Measurements from ENCODE around the gene RNF220. TPM values are rescaled to one million over a fixed set of nuclear protein-coding genes. Genes with fewer than 3 reads are reported as not detected.

The RNF220 gene
- total RNA-seq, 3 donors from 2014 or later, result 61.9 to 83.9 (median 72.7) TPM

DNA sequence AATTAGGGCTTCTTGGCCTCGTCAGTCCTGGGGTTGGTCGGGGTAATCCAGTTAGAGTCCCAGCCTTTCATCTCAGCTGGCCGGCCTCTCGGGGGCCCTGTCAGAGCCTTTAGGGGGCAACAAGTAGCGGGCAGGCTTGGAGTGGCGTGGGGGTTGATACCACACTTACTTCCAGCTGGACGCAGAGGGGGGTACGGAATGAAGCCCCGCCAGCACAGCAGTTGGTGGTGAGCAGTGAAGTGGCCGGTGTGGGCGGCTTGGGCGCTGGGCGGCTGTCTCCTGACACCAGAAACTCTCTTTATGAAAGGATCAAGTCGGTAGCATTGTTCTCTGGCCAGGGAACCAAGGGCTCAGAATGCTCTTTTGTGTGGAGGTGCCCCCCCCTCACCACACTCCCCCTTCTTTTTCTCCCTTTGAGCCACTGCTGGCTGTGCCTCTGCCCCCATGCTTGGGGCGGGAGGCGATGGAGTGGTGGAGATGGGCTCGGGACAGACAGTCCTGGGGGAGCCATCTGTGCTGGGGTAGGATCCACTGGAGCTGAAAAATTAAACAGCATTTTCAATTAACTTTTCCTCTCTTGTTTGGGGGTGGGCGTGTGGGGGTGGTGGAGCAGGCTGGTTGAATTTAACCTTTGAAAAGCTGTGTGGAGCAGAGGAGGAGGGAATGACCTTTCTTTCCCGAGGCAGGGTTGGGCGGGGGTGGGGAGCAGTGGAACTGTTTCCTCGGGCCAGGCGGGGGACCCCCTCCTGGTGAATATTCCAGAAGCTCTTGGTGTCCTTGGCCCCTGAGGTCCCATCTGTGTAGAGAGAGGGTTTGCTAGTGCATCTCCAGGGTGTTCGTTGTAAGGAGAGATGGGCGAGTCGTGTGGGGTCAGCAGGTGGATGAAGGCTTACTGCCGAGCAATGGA is 102.7 kb downstream of the RNF220 start:
- Histone ChIP-seq H3K9me3 (no peaks in the 10 kb centered on the region), H3K4me3 (no peak overlapping the region), H3K36me3 (ENCODE audit: low read depth) (no peaks in the 10 kb centered on the region), H3K4me1 (ENCODE audit: low read depth) (no peaks in the 10 kb centered on the region)
- no peak for TF ChIP-seq CTCF (IDR thresholded peaks at IDR 0.05)
- ATAC-seq (no peak), DNase-seq (no peak)
- intact Hi-C loops (cut with DNase I, micrococcal nuclease), result no loop called here

DNA sequence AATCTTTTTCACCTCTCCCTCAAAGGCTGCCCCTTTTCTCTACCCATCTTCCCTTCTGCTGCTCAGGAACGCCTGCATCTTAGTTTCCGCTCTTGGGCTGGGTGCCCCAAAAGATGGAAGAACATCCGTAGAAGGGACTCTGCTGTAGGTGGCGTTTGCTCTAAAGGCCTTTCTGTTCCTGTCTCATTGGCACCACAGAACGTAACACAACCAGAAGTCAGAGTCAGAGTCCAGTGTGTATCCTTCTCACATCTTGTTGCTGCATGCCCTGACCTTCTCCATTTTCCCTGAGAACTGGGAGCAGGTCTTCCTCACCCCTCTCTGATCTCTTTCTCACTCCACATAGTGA is 103.3 kb downstream of the RNF220 start:
- Histone ChIP-seq H3K36me3 (ENCODE audit: low read depth) (no peaks in the 10 kb centered on the region), H3K4me3 (no peak overlapping the region), H3K9me3 (no peaks in the 10 kb centered on the region), H3K4me1 (ENCODE audit: low read depth) (no peaks in the 10 kb centered on the region)
- ATAC-seq (no peak), DNase-seq (no peak)
- intact Hi-C loops (cut with DNase I, micrococcal nuclease), result no loop called here
- TF ChIP-seq CTCF (IDR thresholded peaks at IDR 0.05), result no peak

DNA sequence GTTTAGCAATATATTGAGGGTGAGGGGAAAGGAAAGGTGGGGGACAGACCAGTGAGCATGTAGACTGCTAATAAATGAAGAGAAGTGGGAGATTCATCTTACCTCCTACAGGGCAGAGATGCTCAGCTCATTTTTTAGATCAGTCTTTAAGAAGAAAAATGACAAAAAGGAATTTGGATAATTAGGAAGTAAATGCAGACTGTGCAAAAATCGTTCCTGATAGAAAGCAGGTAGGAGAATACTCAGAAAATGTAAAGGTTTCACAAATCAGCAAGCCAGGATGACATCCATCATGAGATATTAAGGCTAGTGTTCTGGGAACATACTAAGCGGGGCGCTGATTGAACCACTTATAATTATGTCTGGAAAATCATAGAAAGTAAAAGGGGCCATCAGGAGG is 106.3 kb downstream of the RNF220 start:
- H3K4me1 ChIP-seq (ENCODE audit: low read depth), result no peaks in the 10 kb centered on the region
- no peak for TF ChIP-seq CTCF (IDR thresholded peaks at IDR 0.05)
- no peaks in the 10 kb centered on the region for H3K9me3 ChIP-seq
- no peaks in the 10 kb centered on the region for H3K36me3 ChIP-seq (ENCODE audit: low read depth)
- intact Hi-C loops (cut with DNase I, micrococcal nuclease), result no loop called here
- H3K4me3 ChIP-seq, result no peak overlapping the region
- no peak for DNase-seq
- ATAC-seq, result no peak

DNA sequence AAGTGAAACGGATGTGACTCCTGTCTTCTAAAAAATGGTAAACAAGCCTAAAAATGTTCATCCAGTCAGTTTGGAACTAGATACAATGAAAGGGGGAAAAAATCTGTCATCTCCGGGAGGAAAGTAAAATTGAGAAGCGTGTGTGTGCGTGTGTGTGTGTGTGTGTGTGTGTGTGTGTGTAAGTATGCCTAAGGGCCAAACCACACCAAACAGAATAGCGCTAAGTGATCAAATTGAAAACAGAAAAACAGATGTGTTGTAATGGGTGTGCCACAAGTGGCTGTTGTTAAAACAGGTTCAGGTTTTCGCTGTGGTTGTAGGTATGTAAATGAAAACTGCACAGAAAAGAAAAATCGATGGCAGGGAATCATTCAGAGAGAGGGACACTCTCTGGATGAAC is 106.7 kb downstream of the RNF220 start:
- intact Hi-C loops (cut with DNase I, micrococcal nuclease), result no loop called here
- TF ChIP-seq CTCF (IDR thresholded peaks at IDR 0.05), result no peak
- Histone ChIP-seq H3K4me1 (ENCODE audit: low read depth) (no peaks in the 10 kb centered on the region), H3K9me3 (no peaks in the 10 kb centered on the region), H3K36me3 (ENCODE audit: low read depth) (no peaks in the 10 kb centered on the region), H3K4me3 (no peak overlapping the region)
- DNase-seq (no peak), ATAC-seq (no peak)

DNA sequence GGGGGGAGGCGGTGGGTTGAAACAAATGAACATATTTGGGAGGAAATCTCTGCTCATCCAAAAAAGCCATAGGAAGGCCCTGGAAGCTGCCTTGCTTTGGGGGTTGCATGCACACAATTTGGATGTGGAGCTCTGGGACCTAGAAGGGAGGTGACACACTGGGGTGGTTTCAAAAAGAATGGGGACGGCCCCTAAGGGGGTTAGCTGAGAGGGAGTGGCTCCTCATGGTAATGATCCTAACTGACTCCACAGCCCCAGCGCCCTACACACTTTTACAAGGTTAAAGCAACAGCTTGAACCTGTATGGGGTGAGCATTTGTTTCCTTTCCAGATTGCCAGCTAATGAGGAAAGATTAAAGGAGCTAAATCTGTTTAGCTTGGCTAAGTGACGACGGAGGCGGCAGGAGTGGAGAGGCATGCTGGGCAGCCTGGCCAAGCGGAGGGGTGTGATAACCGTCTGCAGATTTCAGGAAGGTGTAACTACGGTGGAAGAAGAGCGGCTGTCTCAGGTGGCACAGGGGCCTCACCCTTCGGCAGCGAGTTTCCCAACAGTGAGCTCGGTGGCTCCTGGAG is 107.3 kb downstream of the RNF220 start:
- no peak for TF ChIP-seq CTCF (IDR thresholded peaks at IDR 0.05)
- no peaks in the 10 kb centered on the region for H3K9me3 ChIP-seq
- H3K4me1 ChIP-seq (ENCODE audit: low read depth), result no peaks in the 10 kb centered on the region
- intact Hi-C loops (cut with DNase I, micrococcal nuclease), result no loop called here
- DNase-seq (no peak), ATAC-seq (no peak)
- no peak overlapping the region for H3K4me3 ChIP-seq
- H3K36me3 ChIP-seq (ENCODE audit: low read depth), result no peaks in the 10 kb centered on the region

Data from mucosa of descending colon (tissue), 3 donors.